H9 (cell line): ENCODE data around the gene SFXN5. TPM values are rescaled to one million over a fixed set of nuclear protein-coding genes. Genes with fewer than 3 reads are reported as not detected.

ENCODE experiments used
- DNase-seq: peaks from one replicate; pipeline ENCODE4 v3.0.0-alpha.2; 2017
- H2AFZ ChIP-seq: one replicate; pipeline ENCODE4 v1.6.1; 2013; ENCODE audit warnings: mild to moderate bottlenecking, low read length, control low read depth, moderate library complexity
- H2AK5ac ChIP-seq: 2 replicates; pipeline ENCODE4 v1.6.1; 2013; ENCODE audit warnings: low read length, control low read depth, mixed read lengths; ENCODE audit not compliant: insufficient read length
- H2BK120ac ChIP-seq: one replicate; pipeline ENCODE4 v1.6.1; 2013; ENCODE audit warnings: low read depth, mild to moderate bottlenecking, low read length, control low read depth, inconsistent platforms; ENCODE audit not compliant: poor library complexity, severe bottlenecking
- H2BK12ac ChIP-seq: 2 replicates; pipeline ENCODE4 v1.6.1; 2013; ENCODE audit warnings: low read length, control low read depth, mixed read lengths, low read depth; ENCODE audit not compliant: insufficient read length
- H2BK15ac ChIP-seq: 2 replicates; pipeline ENCODE4 v1.6.1; 2013; ENCODE audit warnings: low read depth, low read length, control low read depth
- H2BK20ac ChIP-seq: one replicate; pipeline ENCODE4 v1.6.1; 2013; ENCODE audit warnings: low read depth, mild to moderate bottlenecking, low read length, control low read depth, inconsistent platforms; ENCODE audit not compliant: poor library complexity, severe bottlenecking
- H2BK5ac ChIP-seq: 2 replicates; pipeline ENCODE4 v1.6.1; 2013; ENCODE audit warnings: low read length, control low read depth, mixed read lengths; ENCODE audit not compliant: insufficient read length
- H3K14ac ChIP-seq: 2 replicates; pipeline ENCODE4 v1.6.1; 2013; ENCODE audit warnings: low read length, control low read depth; ENCODE audit not compliant: insufficient read depth
- H3K18ac ChIP-seq: 2 replicates; pipeline ENCODE4 v1.6.1; 2013; ENCODE audit warnings: low read depth, mild to moderate bottlenecking, mixed read lengths, low read length, control low read depth; ENCODE audit not compliant: insufficient read length
- H3K23ac ChIP-seq: 2 replicates; pipeline ENCODE4 v1.6.1; 2013; ENCODE audit warnings: low read length, control low read depth, mixed read lengths, low read depth; ENCODE audit not compliant: insufficient read length
- H3K23me2 ChIP-seq: 2 replicates; pipeline ENCODE4 v1.6.1; 2013; ENCODE audit warnings: low read depth, mild to moderate bottlenecking, mixed read lengths, low read length, control low read depth; ENCODE audit not compliant: insufficient read length, poor library complexity, severe bottlenecking
- H3K27ac ChIP-seq: 2 replicates; pipeline ENCODE4 v1.5.1; 2013; ENCODE audit warnings: low read length, control low read depth, mixed read lengths, low read depth; ENCODE audit not compliant: insufficient read length
- H3K27me3 ChIP-seq: 2 replicates; pipeline ENCODE4 v1.6.1; 2013; ENCODE audit warnings: low read length, control low read depth, inconsistent platforms; ENCODE audit not compliant: insufficient read depth
- H3K4ac ChIP-seq: 2 replicates; pipeline ENCODE4 v1.6.1; 2013; ENCODE audit warnings: low read depth, mild to moderate bottlenecking, control low read depth, inconsistent platforms, low read length, moderate library complexity
- H3K4me1 ChIP-seq: 2 replicates; pipeline ENCODE4 v1.6.1; 2013; ENCODE audit warnings: low read length, control low read depth, inconsistent platforms; ENCODE audit not compliant: insufficient read depth
- H3K4me2 ChIP-seq: 2 replicates; pipeline ENCODE4 v1.6.1; 2013; ENCODE audit warnings: low read length, control low read depth, mixed read lengths; ENCODE audit not compliant: insufficient read length, insufficient read depth
- H3K56ac ChIP-seq: 2 replicates; pipeline ENCODE4 v1.6.1; 2013; ENCODE audit warnings: low read depth, mild to moderate bottlenecking, mixed read lengths, low read length, control low read depth; ENCODE audit not compliant: insufficient read length
- H3K79me1 ChIP-seq: 2 replicates; pipeline ENCODE4 v1.6.1; 2013; ENCODE audit warnings: low read depth, mild to moderate bottlenecking, moderate library complexity, low read length, control low read depth, inconsistent platforms; ENCODE audit not compliant: insufficient read depth, poor library complexity, severe bottlenecking
- H3K79me2 ChIP-seq: 2 replicates; pipeline ENCODE4 v1.6.1; 2013; ENCODE audit warnings: low read length, control low read depth, inconsistent platforms; ENCODE audit not compliant: insufficient read depth
- H3K9ac ChIP-seq: 2 replicates; pipeline ENCODE4 v1.6.1; 2013; ENCODE audit warnings: low read length, control low read depth, mixed read lengths; ENCODE audit not compliant: insufficient read length; ENCODE audit errors: extremely low read depth
- H3K9me3 ChIP-seq: one replicate; pipeline ENCODE4 v1.6.1; 2013; ENCODE audit warnings: low read depth, low read length, inconsistent platforms; ENCODE audit not compliant: control insufficient read depth
- H3T11ph ChIP-seq: one replicate; pipeline ENCODE4 v1.6.1; 2013; ENCODE audit warnings: mild to moderate bottlenecking, low read length, control low read depth, inconsistent platforms
- H4K20me1 ChIP-seq: one replicate; pipeline ENCODE4 v1.6.1; 2013; ENCODE audit not compliant: control insufficient read depth, insufficient read length, insufficient read depth
- H4K5ac ChIP-seq: 2 replicates; pipeline ENCODE4 v1.6.1; 2013; ENCODE audit warnings: low read depth, mild to moderate bottlenecking, mixed read lengths, low read length, control low read depth; ENCODE audit not compliant: insufficient read length
- H4K8ac ChIP-seq: replicated peaks from 2 replicates; pipeline ENCODE4 v1.6.1; 2013; ENCODE audit warnings: low read length, control low read depth, mixed read lengths, low read depth; ENCODE audit not compliant: insufficient read length
- H4K91ac ChIP-seq: 2 replicates; pipeline ENCODE4 v1.6.1; 2013; ENCODE audit warnings: low read depth, mild to moderate bottlenecking, moderate library complexity, mixed read lengths, low read length, control low read depth; ENCODE audit not compliant: insufficient read length
- H3K27ac Mint-ChIP-seq, 3 experiments: 2 replicates in 2 of 3; 3 replicates in 1 of 3; pipeline ENCODE4 v1.8.0; 2020 to 2021; ENCODE audit warnings: mixed read lengths in 3 of 3, mild to moderate bottlenecking in 1 of 3, moderate library complexity in 1 of 3
- H3K27me3 Mint-ChIP-seq: 2 replicates; pipeline ENCODE4 v1.8.0; 2021; ENCODE audit warnings: low read depth, mild to moderate bottlenecking, moderate library complexity, mixed read lengths
- H3K36me3 Mint-ChIP-seq, 3 experiments: 2 replicates in 2 of 3; 3 replicates in 1 of 3; pipeline ENCODE4 v1.8.0; 2020 to 2021; ENCODE audit warnings: low read depth in 3 of 3, mixed read lengths in 3 of 3; ENCODE audit not compliant: insufficient read depth in 1 of 3
- H3K4me1 Mint-ChIP-seq, 2 experiments: 2 replicates each; pipeline ENCODE4 v1.8.0; 2020; ENCODE audit warnings: mixed read lengths in 2 of 2
- H3K4me3 Mint-ChIP-seq, 2 experiments: 2 replicates in 1 of 2; 3 replicates in 1 of 2; pipeline ENCODE4 v1.8.0; 2020 to 2021; ENCODE audit warnings: mild to moderate bottlenecking in 2 of 2, mixed read lengths in 2 of 2, moderate library complexity in 1 of 2
- H3K9me3 Mint-ChIP-seq, 2 experiments: 2 replicates in 1 of 2; 3 replicates in 1 of 2; pipeline ENCODE4 v1.8.0; 2020; ENCODE audit warnings: mild to moderate bottlenecking in 2 of 2, mixed read lengths in 2 of 2, moderate library complexity in 1 of 2
- CTCF ChIP-seq: fragments of 200-600 bp; sonication (generic); conservative IDR thresholded peaks from 3 replicates; pipeline ENCODE4 v1.8.0; 2021; ENCODE audit warnings: antibody characterized with exemption, mild to moderate bottlenecking
- WGBS: extraction: QIAGEN DNeasy Blood & Tissue Kit; methylation state at CpG from one replicate; pipeline ENCODE4 v1.1.7; 2013; ENCODE audit warnings: missing lambda C conversion rate, low lambda C conversion rate, mixed read lengths; ENCODE audit not compliant: insufficient read length; ENCODE audit errors: extremely low coverage; 5-methylcytosine and 5-hydroxymethylcytosine counted together
- total RNA-seq: library from RNA; stranded (reverse); gene quantifications from 2 replicates; pipeline ENCODE4 v1.2.1, GENCODE V29; 2021

The SFXN5 gene
- total RNA-seq, 1 experiment from 2014 or later, result 30.9 TPM

- TF ChIP-seq CTCF, result no peak
- Histone ChIP-seq H3K27me3 (peaks cover 40% of the 10 kb centered on the region), H3K23ac (no peak overlapping the region), H3K9ac (no peak overlapping the region), H2AFZ (no peak overlapping the region), H3K79me1 (no peaks in the 10 kb centered on the region), H4K20me1 (no peaks in the 10 kb centered on the region), H3K23me2 (peaks cover 9% of the 10 kb centered on the region), H2AK5ac (no peak overlapping the region), H3K4me1 (peaks cover 6% of the 10 kb centered on the region; the same call in 1 of the 2 replicates), H4K91ac (no peak overlapping the region), H3K4ac (no peak overlapping the region), H2BK120ac (no peak overlapping the region), H4K5ac (no peak overlapping the region), H2BK5ac (no peak overlapping the region), H3K9me3 (no peaks in the 10 kb centered on the region), H2BK20ac (no peak overlapping the region), H3K14ac (no peak overlapping the region), H3K56ac (no peak overlapping the region), H3K18ac (no peak overlapping the region), H2BK15ac (no peak overlapping the region), H3K27ac (no peak overlapping the region), H3K79me2 (no peaks in the 10 kb centered on the region), H3T11ph (no peak overlapping the region), H3K4me2 (no peak overlapping the region), H2BK12ac (no peak overlapping the region), H4K8ac (no peak overlapping the region)
- no peak for DNase-seq
- peaks cover 0 to 2% (median 0%) of the 10 kb centered on the region in 3 experiments; a peak in 1 of 7 replicates for H3K36me3 Mint-ChIP-seq
- H3K27ac Mint-ChIP-seq, result no peak overlapping the region
- no CpG with 5 or more reads among the region's 1 CpG for WGBS
- peaks cover 3 to 4% of the 10 kb centered on the region in 2 experiments for H3K9me3 Mint-ChIP-seq
- peaks cover 98% of the 10 kb centered on the region for H3K27me3 Mint-ChIP-seq
- H3K4me1 Mint-ChIP-seq, result peaks cover 18 to 26% of the 10 kb centered on the region in 2 experiments
- no peak overlapping the region for H3K4me3 Mint-ChIP-seq
Observed at GRCh38 chr2:72911256-72911655, 160.3 kb downstream of the SFXN5 start.
